ENCODE measurements around the gene WNT2.
"Not testable (repeated sequence)": the region's sequence is repeated elsewhere in the genome, so short reads cannot be mapped to it uniquely, and the experiment has no call there.

Gene WNT2

DNA sequence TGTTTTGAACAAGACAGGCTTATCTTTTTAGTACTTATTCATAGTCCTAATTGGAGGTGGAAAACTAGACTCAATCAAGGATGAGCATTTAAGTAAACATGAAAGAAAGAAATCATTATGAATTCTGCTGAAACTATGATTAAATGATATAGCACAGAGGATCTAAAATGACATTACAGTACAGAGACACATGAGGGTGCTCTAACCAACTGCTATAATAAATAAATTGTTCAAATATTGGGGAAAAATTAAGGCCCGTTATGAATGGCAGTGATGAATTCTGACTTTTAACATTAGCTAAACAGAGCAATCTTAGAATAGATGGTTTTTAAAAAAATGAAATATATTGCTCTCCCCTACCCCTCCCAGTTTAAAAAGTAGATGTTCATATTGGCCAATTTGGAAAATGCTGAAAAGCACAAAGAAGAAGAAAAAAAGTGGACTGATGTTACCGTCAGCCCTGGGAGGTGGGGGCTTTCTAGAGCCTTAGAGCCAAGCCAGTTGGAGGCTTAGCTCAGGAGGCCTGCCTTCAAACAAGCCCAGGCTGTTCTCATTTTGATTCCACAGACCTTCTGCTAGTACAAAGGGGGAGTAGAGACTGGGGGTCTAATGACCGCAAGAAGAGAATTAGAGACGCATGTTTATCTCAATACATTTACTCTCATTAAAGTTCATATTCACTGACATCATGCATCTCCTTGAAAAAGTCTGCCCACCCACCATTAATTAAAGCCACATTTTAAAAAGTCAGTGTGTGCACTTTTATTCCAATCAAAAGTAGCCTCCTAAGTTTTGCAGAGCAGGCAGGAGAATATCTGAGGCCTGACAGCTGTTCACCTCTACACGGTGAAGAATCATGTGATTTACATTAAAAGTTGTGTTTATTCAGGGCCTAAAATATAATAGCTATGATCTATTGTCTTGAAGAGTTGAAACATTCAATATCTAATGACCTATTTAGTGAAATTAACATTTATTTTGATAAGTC, 10.0 kb downstream of the WNT2 start:
- no peak for DNase-seq
- in situ Hi-C loops (cut with MboI; ENCODE audit: low pct_unique_long_range_greater_than_20kb, low sequenced_read_pairs): no loop called here

DNA sequence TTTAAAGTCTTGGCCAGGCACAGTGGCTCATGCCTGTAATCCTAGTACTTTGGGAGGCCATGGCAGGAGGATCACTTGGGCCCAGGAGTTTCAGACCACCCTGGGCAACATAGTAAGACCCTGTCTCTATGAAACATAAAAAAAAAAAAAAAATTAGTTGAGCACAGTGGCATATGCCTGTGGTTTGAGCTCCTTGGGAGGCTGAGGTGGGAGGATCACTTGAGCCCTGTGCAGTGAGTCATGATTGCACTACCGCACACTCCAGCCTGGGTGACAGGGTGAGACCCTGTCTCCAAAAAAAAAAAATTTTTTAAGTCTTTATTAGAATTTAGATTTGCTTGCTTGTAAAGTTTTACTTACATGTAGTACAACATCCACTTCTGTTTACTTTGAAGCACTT, 14.0 kb downstream of the WNT2 start:
- no peak for DNase-seq
- in situ Hi-C loops (cut with MboI; ENCODE audit: low pct_unique_long_range_greater_than_20kb, low sequenced_read_pairs): no loop called here

DNA sequence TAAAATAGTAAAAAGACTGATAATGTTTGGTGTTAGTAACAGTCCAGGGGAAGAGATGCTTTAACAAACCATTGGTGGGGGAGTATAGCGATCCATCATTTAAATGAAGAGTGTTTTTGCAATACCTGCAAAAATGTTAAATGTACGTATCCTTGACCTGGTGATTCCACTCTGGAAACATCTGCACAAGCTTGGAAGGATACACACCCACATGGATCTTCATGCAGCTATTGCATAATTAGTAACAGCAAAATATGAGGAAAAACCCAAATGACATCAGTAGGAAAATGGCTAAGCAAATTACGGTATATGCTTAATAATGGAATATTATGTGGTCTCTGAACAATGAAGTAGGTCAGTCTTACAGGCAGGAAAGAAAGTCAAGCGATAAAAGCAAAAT, 20.5 kb downstream of the WNT2 start:
- in situ Hi-C loops (cut with MboI; ENCODE audit: low pct_unique_long_range_greater_than_20kb, low sequenced_read_pairs): no loop called here
- no peak for DNase-seq

DNA sequence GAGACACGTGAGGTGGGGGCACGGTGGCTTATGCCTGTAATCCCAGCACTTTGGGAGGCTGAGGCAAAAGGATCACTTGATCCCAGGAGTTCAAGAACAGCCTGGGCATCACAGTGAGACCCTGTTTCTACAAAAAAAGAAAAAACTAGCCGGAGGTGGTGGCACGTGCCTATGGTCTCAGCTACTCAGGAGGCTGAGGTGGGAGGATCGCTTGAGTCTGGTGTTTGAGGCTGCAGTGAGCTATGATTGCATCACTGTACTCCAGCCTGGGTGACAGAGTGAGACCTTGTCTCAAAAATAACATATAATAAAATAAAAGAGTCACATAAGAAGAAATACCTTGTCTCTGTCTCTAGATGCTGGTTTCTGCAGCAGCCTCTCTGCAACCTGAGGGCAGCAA, 22.4 kb downstream of the WNT2 start:
- DNase-seq; in situ Hi-C loops (cut with MboI; ENCODE audit: low pct_unique_long_range_greater_than_20kb, low sequenced_read_pairs): not testable (repeated sequence)

DNA sequence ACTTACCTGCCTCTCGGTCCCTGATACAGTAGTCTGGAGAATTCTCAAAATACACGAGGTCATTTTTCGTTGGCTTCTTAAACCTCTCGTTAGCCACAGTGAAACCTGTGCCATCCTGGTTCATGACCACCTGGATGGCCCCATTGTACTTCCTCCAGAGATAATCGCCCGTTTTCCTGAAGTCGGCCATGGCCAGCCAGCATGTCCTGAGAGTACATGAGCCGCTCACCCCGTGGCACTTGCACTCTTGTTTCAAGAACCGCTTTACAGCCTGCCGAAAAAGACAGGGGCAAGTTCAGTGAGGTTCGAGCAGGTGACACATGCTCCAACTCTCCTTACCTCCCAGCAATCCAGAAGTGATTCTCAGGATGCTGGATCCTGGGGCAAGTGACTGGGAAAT, 25.3 kb downstream of the WNT2 start:
- in situ Hi-C loops (cut with MboI; ENCODE audit: low pct_unique_long_range_greater_than_20kb, low sequenced_read_pairs): no loop called here
- no peak for DNase-seq

DNA sequence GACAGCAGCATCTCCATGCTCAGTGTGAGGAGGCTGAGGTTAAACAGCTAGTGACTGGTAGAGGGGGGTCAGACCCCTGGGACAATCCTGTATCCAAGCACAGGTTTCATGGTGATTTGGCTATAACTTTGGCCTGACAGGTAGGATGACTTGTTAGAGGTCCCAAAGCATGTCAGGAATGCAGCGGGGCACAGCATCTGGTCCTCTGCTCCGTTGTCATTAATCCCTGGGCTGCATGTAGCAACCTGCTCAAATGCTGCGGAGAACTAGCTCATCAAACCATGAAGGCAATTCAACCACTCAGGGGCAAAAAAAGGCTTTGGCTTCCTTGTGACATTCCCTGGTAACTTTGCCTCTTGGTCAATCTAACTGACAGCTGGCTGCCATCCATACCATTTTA, 26.8 kb downstream of the WNT2 start:
- in situ Hi-C loops (cut with MboI; ENCODE audit: low pct_unique_long_range_greater_than_20kb, low sequenced_read_pairs): no loop called here
- DNase-seq: no peak

DNA sequence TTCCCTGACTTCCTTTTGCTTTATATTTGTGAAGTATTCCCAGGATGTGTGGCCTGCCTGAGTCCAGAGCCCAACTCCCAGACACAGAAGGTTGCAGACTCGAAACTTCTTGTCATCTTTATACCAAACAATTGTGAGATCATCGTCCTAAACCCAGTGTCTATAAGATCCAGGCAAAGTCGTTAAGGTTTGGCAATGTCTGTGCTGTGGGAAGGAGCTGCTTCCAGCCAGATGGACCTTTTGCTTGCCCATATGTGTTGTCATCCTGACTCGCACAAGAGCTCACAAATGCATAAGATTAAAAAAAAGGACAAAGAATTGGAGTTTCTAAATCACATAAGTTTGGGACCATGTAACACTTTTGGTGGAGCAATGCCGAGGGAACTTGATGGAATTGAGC, 37.0 kb downstream of the WNT2 start:
- in situ Hi-C loops (cut with MboI; ENCODE audit: low pct_unique_long_range_greater_than_20kb, low sequenced_read_pairs): no loop called here
- no peak for DNase-seq

DNA sequence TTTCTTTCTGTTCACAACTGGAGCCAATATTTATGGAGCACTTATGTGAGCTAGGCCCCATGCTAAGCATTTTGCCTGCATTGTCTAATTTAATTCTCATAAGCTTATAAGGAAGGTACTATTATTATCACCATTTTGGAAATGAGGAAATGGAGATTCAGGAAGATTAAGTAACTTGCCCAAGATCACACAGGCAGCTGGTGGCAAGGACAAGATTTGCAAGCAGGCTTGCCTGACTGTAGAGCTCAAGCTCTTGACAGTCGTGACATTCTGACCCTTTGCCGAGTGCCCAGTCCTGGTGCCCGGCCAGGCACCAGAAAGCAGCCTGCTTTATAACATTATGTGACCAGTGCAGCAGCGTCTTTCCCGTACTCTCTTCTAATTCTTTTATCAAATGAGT, 38.2 kb downstream of the WNT2 start:
- in situ Hi-C loops (cut with MboI; ENCODE audit: low pct_unique_long_range_greater_than_20kb, low sequenced_read_pairs): no loop called here
- DNase-seq: no peak

DNA sequence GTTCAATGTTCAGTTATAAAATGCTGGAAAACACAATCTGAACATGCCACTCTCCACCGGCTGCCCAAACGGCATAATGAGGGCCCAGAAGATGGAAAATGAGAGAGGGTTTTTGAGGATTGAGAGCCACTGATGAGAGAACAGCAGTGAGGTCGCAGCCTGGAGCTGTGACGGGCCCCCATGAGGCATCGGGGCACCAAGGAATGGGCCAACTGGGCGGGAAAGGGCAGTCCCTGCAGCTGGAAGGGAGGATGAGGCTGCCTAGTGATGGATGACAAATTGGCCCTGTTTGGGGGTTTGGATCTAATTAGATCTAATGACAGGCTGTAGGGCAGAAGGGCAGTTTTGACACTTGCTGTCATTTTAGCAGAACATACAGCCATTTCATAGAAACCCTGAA, 39.1 kb downstream of the WNT2 start:
- in situ Hi-C loops (cut with MboI; ENCODE audit: low pct_unique_long_range_greater_than_20kb, low sequenced_read_pairs): no loop called here
- no peak for DNase-seq

DNA sequence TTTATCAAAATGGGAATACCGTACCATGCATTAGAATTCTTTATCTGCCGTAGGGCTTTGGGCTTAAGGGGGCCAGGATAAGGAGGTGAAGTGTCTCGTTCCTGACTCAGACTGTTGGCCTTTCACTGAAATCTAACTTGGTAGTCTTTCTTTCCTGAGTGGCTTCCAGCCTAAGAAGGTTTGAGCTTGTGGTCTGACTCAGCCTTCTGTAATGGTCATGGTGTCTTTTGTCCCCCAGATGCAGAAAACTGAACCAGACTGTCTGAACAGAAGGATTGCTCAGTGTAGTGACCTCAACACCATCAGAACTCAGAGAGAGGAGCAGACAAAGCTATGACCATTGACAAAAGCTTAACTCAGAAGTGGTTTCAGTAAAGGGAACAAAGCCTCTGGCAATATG, 39.5 kb downstream of the WNT2 start:
- DNase-seq: no peak
- in situ Hi-C loops (cut with MboI; ENCODE audit: low pct_unique_long_range_greater_than_20kb, low sequenced_read_pairs): no loop called here

DNA sequence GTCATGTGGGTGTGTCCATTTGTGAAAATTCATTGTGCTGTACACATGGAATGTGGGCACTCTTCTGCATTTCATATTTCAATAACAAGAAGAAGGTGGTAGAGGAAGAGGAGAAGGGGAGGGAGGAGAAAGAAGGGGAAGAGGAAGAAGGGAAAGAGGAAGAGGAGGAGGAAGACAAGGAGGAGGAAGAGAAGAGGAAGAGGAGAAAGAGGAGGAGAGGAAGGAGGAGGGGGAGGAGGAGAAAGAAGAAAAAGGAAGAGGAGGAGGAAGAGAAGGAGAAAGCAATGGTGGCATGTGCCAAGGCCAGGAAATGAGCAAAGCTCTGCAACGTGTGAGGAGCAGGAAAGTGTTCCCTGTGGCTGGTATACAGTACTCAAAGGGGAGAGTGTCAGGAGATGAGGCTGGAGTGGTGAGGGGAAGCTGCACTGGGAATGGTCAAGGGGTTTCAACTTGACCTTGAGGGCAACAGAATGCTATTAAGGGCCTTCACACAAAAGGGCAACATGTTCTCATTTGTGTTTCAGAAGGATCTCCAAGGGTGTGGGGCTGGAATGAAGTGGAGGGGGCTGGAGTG, 40.5 kb downstream of the WNT2 start:
- DNase-seq: no peak
- in situ Hi-C loops (cut with MboI; ENCODE audit: low pct_unique_long_range_greater_than_20kb, low sequenced_read_pairs): no loop called here

DNA sequence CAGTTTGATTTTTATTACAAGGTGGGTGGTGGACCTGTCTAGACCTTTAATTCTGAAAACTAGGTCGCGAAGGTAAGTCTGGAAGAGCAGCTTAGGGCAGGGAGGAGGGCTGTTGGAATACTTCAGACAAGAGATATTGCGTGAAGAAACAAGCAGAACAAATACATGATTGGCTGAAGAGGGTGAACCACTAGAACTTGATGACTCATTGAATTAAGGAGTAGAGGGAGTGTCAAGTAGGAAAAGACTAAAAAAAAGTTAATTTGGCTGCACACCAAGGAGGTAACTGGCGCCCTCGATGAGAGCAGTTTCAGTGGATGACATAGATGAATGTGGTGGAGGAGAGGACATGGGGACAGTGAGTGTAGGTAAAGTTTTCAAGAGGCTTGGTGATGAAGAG, 41.3 kb downstream of the WNT2 start:
- in situ Hi-C loops (cut with MboI; ENCODE audit: low pct_unique_long_range_greater_than_20kb, low sequenced_read_pairs): no loop called here
- DNase-seq: no peak

DNA sequence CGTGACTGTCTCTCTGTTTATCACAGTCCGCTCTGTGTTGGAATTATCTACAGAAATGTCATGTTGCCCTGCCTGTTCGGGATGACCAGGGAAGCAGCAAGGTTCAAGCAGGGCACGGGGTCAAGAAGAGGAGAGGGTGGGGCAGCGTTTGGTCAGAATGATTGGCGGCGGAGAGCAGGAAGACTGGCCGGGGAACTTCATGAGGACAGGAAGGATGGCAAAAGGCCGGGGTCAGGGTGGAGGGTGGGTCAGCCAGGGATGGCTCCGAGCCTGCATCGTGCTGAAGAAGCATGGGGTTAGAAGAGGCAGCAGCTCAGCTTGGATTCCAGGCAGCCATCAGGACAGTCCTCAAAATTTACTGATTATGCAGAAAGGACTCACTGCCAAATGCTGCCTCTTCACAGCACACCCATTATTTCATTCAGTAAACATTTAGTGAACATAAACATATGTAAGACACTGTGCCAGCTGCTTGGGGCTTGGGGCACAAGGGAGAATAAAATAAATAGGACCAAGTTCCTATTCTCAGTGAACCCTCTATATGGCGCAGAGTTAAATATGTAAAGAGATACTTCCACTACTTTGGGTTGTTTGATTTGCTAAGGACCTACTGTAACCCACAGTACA, 42.8 kb downstream of the WNT2 start:
- in situ Hi-C loops (cut with MboI; ENCODE audit: low pct_unique_long_range_greater_than_20kb, low sequenced_read_pairs): no loop called here
- DNase-seq: no peak

DNA sequence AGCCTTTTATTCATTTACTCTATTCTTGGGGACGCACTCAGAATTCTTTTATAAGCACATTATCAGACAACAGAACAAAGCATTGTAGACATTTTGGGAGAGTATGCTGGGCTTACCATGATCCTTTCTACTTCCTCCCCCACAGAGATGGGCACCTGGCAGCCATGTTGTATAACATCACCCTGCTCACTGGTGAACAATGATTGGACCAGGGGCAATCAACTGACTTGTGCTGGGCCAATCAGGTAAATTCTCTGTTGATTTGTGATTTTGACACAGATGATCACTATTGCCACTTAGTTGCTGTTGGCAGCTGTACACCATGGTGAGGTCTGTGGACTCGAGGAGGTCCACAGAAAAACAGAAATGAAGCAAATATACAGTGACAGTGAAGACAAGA, 43.7 kb downstream of the WNT2 start:
- in situ Hi-C loops (cut with MboI; ENCODE audit: low pct_unique_long_range_greater_than_20kb, low sequenced_read_pairs): no loop called here
- DNase-seq: no peak

DNA sequence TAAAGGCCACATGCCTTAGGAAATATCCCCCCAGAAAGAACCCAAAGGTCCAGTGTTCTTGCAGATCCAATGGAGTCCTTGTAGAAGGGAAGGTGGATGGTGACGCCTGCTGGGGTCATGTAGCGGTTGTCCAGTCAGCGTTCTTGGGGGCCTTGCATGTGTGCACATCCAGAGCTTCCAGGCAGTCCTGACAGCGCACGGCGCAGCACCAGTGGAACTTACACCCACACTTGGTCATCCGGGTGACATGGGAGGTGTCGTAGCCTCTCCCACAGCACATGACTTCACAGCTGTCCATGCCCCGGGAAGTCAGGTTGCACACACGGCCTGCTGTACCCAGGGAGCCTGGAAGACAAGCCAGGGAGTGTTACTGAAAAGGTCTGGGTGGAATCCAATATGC, 44.8 kb downstream of the WNT2 start:
- in situ Hi-C loops (cut with MboI; ENCODE audit: low pct_unique_long_range_greater_than_20kb, low sequenced_read_pairs): no loop called here
- DNase-seq: no peak

DNA sequence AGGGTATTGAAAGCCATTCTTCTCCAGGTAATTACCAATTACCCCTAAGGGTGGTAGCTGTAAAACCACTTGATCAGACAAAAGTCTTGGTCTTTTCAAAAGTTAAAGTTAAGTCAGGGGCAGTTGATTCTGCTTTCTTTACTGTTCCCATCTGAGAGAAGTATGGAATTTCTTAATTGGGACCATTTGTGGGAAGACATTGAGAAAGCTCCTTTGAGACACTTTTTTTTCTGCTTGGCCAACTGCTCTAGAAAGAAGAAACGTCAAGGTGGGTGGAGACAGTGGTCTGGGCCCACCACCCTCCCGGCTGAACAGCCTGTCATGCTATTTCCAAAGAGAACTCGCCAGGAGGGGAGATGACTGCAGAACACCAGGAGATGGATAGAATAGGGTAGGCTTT, 45.3 kb downstream of the WNT2 start:
- in situ Hi-C loops (cut with MboI; ENCODE audit: low pct_unique_long_range_greater_than_20kb, low sequenced_read_pairs): no loop called here
- no peak for DNase-seq

DNA sequence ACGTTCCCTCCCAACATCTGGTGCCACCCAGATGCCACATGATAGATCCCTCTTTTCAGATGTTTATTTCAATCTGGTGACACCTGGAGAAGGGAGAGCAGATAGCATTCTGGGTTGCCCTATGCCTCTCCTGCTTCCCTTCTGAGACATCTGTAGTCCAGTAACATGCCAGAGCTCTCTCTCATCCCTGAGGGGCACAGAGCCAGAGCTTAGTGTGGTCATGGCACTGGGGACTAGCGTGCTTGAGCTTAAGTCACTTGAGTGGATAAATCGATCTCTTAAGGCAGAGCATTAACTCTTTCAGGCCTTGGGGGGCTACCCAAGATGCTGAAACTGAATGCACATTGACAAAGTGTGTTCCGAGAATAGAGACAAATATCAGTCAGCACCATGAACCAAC, 47.9 kb downstream of the WNT2 start:
- no peak for DNase-seq
- in situ Hi-C loops (cut with MboI; ENCODE audit: low pct_unique_long_range_greater_than_20kb, low sequenced_read_pairs): no loop called here

DNA sequence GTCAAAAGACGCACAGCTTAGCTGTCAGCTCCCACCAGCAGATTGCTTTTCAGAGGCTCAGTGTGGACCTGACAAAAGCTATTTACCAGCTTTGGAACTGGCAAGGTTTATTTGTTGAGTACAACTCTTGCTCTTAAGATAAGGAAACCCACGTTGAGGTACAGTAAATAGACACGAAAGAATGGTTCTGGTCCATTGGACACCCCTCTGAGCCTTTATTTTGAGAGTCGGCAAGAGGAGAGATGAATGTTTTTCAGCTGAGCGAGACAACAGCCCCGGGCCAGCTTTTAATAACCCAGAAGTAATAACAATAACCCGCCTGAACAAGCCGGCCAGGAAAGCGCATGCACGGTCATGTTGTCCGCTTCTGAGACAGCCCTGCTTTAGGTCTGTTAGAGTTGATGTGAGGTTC, 49.0 kb downstream of the WNT2 start:
- no peak for DNase-seq
- in situ Hi-C loops (cut with MboI; ENCODE audit: low pct_unique_long_range_greater_than_20kb, low sequenced_read_pairs): no loop called here

DNA sequence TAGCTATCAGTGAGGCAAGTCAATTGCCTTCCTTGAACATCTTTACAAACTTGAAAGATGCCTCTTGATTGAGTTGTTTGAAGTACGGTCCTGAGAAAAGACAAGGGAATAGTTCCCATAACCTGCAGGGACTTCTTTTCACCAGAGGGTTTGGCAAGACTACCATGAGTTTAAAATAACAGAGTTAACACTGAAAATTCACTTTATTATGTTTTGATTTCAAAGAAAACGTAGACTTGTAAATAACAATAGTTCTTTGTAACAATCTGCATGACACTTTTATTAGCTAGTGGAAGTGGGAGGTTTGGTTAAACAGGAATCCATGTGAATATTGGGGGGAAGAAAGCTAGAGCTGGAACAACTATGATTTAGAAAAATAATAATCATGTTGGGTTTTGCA, 49.5 kb downstream of the WNT2 start:
- no peak for DNase-seq
- in situ Hi-C loops (cut with MboI; ENCODE audit: low pct_unique_long_range_greater_than_20kb, low sequenced_read_pairs): no loop called here

DNA sequence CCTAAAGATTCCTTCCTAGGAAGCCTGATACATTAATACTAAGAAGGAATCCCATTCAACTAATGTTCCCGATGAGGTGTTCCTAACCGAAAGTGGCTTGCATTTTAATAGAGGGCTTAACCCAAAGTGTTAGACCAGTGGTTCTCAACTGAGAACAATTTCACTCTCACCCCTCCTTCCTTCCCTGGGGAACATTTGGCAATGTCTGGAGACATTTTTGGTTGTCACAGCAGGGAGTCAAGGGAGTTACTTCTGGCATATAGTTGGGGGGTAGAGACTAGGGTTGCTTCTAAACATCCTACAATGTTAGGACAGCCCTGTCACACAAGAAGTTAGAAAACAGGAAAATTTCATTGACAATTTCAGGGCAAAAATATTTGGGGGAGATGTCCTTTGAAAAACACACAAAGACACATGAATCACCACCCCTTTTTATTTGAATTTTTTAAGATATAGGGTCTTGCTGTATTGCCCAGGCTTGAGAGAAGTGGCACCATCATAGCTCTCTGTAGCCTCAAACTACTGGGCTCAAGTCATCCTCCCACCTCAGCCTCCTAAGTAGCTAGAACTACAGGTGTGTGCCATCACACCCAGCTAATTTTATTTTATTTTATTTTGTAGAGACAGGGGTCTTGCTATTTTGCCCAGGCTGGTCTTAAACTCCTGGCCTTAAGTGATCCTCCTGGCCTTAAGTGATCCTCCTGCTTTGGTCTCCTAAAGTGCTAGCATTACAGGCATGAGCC, 50.7 kb downstream of the WNT2 start:
- DNase-seq: no peak
- in situ Hi-C loops (cut with MboI; ENCODE audit: low pct_unique_long_range_greater_than_20kb, low sequenced_read_pairs): no loop called here

Measured in KBM-7 (cell line).